Measurements from ENCODE around the gene POFUT1. TPM values are rescaled to one million over a fixed set of nuclear protein-coding genes. Genes with fewer than 3 reads are reported as not detected.

Gene POFUT1
- total and polyA plus RNA-seq, 9 of the 15 experiments (the other 6 are each of a cell fraction or from before 2014, with no cell fraction given), result 3.5 to 44.7 (median 23.5) TPM

DNA sequence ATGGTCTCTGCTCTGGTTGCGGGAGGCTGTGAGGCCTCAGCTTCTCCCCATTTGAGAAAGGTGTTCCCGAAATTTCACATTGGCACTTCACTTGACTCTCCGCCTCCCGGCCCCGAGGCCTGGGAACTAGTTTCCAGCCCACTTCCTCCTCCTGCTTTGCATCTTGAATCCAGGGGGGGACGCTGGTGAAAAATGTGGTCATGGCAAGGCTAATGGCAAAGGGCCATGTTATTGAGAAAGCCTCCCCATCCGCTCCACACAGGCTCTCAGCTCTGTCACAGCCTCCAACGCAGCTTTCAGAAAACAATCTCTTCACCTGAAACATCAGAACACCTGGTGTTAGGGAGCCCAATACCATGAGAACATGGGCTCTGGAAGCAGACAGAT is 5.7 kb upstream of the POFUT1 start:
- no peak for DNase-seq (ENCODE audit: extremely low read depth in 1 of 4, low spot score in 3 of 4)
- no peaks in the 10 kb centered on the region for H3K9me1 ChIP-seq (ENCODE audit: control insufficient read depth, insufficient read depth, low read length)
- BruUV-seq (replicated peaks), result no TSS peak
- no peak overlapping the region for H3K9ac ChIP-seq (ENCODE audit: insufficient read depth in 1 of 2, low read depth in 2 of 2, low read length in 2 of 2)
- no peak for ATAC-seq
- POLR2A ChIA-PET, result interaction anchor here (0.5 to 0.8 kb wide), 4 partner anchors 9 to 1156 kb away, joined by 3 read pairs; no protein-coding TSS in a partner anchor
- peaks cover 84% of the 10 kb centered on the region for H3K36me3 ChIP-seq (ENCODE audit: control insufficient read depth, insufficient read depth, low read length)
- no peaks in the 10 kb centered on the region for H3K9me3 ChIP-seq (replicated peaks; ENCODE audit: control insufficient read depth, insufficient read depth, low read depth, low read length)
- 97% methylated on average over 8 of the region's 8 CpGs for WGBS (ENCODE audit: insufficient coverage, low coverage, missing lambda C conversion rate)
- intact Hi-C loops (cut with micrococcal nuclease), result loop anchor here (10.0 kb wide), 1 partner anchor 153 kb away; the partner anchor contains the start of gene ASXL1
- H3K4me3 ChIP-seq, result no peak overlapping the region
- H3K4me2 ChIP-seq (ENCODE audit: insufficient read depth, low read length), result no peak overlapping the region
- H2AFZ ChIP-seq (ENCODE audit: low read depth, low read length), result no peak overlapping the region
- no peak overlapping the region for H3K27ac ChIP-seq (ENCODE audit: extremely low read depth, low read depth, low read length)
- peaks cover 73% of the 10 kb centered on the region for H3K79me2 ChIP-seq (ENCODE audit: control insufficient read depth, insufficient read depth, low read length)
- TF ChIP-seq KLF1 (tag; IDR thresholded peaks at IDR 0.05) (no peak), RBFOX2 (IDR thresholded peaks at IDR 0.05; ENCODE audit: low read depth, low read length) (0 out of 2 replicates have a peak, but pooled peaks have one; percentile 28)
- peaks cover 26% of the 10 kb centered on the region for H4K20me1 ChIP-seq (replicated peaks; ENCODE audit: control insufficient read depth, insufficient read depth, low read length)
- H3K4me1 ChIP-seq (replicated peaks in 1 of 2; ENCODE audit: control insufficient read depth in 2 of 2, insufficient read depth in 2 of 2, low read length in 2 of 2), result peaks cover 6 to 32% of the 10 kb centered on the region in 2 experiments
- FAIRE-seq, result no peak
- CTCF ChIA-PET (ENCODE audit: low intra/inter-chr PET ratio), result no interaction called here
- in situ Hi-C loops (cut with MboI), result no loop called here
- no peaks in the 10 kb centered on the region for H3K27me3 ChIP-seq (ENCODE audit: control insufficient read depth in 2 of 2, insufficient read depth in 2 of 2, low read length in 2 of 2)

DNA sequence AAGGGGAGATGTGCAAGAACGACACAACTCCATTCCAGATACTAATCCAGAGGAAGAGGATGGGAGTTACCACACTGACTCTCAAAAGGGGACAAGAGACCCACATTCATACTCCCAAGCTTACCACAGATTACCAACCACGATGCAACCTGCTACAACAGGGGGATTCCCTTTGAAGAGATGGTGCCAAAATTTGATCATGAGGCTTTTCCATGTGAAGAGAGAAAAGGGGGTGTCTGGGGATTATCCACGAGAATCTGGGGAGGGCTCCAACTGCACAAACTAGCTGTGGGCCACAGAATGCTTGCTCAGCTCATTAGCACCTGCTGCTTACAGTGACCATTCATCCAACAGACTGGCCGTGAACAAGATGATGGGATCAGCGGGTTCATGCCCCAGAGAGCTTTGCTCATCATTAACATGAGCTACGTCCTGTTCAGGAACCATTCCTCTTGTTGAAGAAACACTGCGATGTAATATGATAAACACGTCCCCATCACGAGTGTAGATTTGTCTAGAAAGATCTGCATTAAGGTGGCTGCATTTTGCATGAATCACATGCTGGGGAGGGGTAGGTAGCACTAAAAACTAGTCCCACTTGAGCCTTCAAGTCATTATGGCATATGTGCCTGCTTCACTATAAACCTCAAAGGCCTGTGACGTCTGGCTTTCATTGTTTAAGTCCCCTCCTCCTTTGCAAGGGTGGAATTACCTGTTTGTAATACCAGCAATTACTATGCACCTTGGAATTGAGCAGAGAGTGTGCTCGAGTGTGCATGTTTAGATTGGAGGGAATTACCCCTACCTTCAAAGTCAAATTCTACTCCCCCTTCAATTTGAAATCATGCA is 4.1 kb upstream of the POFUT1 start:
- no peak overlapping the region for H3K27ac ChIP-seq (ENCODE audit: extremely low read depth, low read depth, low read length)
- H2AFZ ChIP-seq (ENCODE audit: low read depth, low read length), result no peak overlapping the region
- no peak overlapping the region for H3K4me2 ChIP-seq (ENCODE audit: insufficient read depth, low read length)
- H3K27me3 ChIP-seq (ENCODE audit: control insufficient read depth in 2 of 2, insufficient read depth in 2 of 2, low read length in 2 of 2), result no peaks in the 10 kb centered on the region
- no TSS peak for BruUV-seq (replicated peaks)
- intact Hi-C loops (cut with micrococcal nuclease), result loop anchor here (10.0 kb wide), 1 partner anchor 151 kb away; the partner anchor contains the start of gene ASXL1
- peaks cover 13 to 32% of the 10 kb centered on the region in 2 experiments for H3K4me1 ChIP-seq (replicated peaks in 1 of 2; ENCODE audit: control insufficient read depth in 2 of 2, insufficient read depth in 2 of 2, low read length in 2 of 2)
- no peak for ATAC-seq
- H3K4me3 ChIP-seq, result no peak overlapping the region
- in situ Hi-C loops (cut with MboI), result no loop called here
- peaks cover 68% of the 10 kb centered on the region for H3K36me3 ChIP-seq (ENCODE audit: control insufficient read depth, insufficient read depth, low read length)
- peaks cover 86% of the 10 kb centered on the region for H3K79me2 ChIP-seq (ENCODE audit: control insufficient read depth, insufficient read depth, low read length)
- POLR2A ChIA-PET, result interaction anchor here (1.3 to 2.5 kb wide), 4 partner anchors 11 to 320 kb away, joined by 3 to 6 read pairs (median 4); no protein-coding TSS in a partner anchor
- CTCF ChIA-PET (ENCODE audit: low intra/inter-chr PET ratio), result no interaction called here
- peak overlapping the region in 1 of 2 experiments; percentile 57; a peak in 1 of 4 replicates for H3K9ac ChIP-seq (ENCODE audit: insufficient read depth in 1 of 2, low read depth in 2 of 2, low read length in 2 of 2)
- H3K9me3 ChIP-seq (replicated peaks; ENCODE audit: control insufficient read depth, insufficient read depth, low read depth, low read length), result no peaks in the 10 kb centered on the region
- 73% methylated on average over 11 of the region's 11 CpGs for WGBS (ENCODE audit: insufficient coverage, low coverage, missing lambda C conversion rate)
- DNase-seq (ENCODE audit: extremely low read depth in 1 of 4, low spot score in 3 of 4), result no peak
- no peak for FAIRE-seq
- peaks cover 20% of the 10 kb centered on the region for H4K20me1 ChIP-seq (replicated peaks; ENCODE audit: control insufficient read depth, insufficient read depth, low read length)
- H3K9me1 ChIP-seq (ENCODE audit: control insufficient read depth, insufficient read depth, low read length), result no peaks in the 10 kb centered on the region
- TF ChIP-seq SREBF2 (CRISPR knock-in tag; IDR thresholded peaks at IDR 0.05) (no peak), SMAD1 (IDR thresholded peaks at IDR 0.05; ENCODE audit: low read depth, low read length, partially characterized antibody) (no peak), HNRNPK (IDR thresholded peaks at IDR 0.05; ENCODE audit: low read depth, low read length, poor library complexity, severe bottlenecking) (no peak), NFE2L1 (tag; IDR thresholded peaks at IDR 0.05; ENCODE audit: borderline replicate concordance, low read depth) (no peak)
- TF ChIP-seq, protein P1, sequence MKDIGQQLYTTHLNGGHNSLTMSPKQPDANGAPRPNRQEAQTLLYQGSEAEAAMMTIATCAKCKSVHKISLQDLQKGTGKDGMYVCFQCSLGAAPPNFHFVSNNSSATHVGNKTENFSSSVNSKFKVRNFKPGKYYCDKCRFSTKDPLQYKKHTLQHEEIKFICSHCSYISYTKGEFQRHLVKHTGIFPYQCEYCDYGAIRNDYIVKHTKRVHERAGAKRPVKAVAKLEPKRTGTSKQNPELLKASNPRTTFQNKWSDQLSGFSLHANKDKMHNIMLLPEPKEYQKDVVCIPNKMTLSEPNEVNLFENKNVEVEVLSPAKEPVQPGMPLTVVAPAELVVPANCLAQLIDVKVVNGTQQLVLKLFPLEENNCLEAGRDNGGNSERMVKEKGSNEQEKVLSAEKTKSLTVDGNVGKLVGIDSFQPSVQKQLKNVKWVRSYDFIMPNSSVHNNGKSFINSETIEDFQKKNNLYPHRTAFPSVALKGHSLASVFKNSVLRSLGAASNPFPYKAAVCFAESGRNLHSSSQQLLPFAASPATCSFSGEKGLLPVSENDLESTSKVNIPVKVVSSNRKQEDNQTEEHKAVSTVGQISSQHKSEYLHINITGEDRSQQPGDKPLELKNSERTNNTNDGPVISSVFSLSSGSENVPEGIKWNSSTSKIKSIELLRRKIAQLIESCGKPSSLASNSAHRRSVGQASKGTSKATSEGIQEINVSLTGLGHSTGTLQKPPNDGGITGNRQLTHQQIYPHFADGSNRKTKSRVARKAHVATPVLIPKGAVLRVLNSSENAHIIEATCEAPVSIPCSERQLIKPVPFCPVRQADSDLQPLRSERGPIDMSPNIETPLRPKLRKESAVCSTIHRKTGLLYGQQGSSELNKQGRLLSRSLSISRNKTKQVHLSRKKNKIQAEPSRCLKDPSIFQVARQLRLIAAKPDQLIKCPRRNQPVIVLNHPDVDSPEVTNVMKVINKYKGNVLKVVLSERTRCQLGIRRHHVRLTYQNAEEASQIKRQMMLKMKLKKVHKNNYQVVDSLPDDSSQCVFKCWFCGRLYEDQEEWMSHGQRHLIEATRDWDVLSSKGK (CRISPR knock-in tag; IDR thresholded peaks at IDR 0.05), result no peak
- TF ChIP-seq, protein P2, sequence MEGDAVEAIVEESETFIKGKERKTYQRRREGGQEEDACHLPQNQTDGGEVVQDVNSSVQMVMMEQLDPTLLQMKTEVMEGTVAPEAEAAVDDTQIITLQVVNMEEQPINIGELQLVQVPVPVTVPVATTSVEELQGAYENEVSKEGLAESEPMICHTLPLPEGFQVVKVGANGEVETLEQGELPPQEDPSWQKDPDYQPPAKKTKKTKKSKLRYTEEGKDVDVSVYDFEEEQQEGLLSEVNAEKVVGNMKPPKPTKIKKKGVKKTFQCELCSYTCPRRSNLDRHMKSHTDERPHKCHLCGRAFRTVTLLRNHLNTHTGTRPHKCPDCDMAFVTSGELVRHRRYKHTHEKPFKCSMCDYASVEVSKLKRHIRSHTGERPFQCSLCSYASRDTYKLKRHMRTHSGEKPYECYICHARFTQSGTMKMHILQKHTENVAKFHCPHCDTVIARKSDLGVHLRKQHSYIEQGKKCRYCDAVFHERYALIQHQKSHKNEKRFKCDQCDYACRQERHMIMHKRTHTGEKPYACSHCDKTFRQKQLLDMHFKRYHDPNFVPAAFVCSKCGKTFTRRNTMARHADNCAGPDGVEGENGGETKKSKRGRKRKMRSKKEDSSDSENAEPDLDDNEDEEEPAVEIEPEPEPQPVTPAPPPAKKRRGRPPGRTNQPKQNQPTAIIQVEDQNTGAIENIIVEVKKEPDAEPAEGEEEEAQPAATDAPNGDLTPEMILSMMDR (IDR thresholded peaks at IDR 0.05 in 2 of 3, conservative IDR thresholded peaks at IDR 0.05 in 1 of 3; ENCODE audit: insufficient read depth in 2 of 3, low read depth in 1 of 3, low read length in 3 of 3), result no peak

Data from K562 (cell line).